ENCODE results near the gene SAFB.

SAFB gene

DNA sequence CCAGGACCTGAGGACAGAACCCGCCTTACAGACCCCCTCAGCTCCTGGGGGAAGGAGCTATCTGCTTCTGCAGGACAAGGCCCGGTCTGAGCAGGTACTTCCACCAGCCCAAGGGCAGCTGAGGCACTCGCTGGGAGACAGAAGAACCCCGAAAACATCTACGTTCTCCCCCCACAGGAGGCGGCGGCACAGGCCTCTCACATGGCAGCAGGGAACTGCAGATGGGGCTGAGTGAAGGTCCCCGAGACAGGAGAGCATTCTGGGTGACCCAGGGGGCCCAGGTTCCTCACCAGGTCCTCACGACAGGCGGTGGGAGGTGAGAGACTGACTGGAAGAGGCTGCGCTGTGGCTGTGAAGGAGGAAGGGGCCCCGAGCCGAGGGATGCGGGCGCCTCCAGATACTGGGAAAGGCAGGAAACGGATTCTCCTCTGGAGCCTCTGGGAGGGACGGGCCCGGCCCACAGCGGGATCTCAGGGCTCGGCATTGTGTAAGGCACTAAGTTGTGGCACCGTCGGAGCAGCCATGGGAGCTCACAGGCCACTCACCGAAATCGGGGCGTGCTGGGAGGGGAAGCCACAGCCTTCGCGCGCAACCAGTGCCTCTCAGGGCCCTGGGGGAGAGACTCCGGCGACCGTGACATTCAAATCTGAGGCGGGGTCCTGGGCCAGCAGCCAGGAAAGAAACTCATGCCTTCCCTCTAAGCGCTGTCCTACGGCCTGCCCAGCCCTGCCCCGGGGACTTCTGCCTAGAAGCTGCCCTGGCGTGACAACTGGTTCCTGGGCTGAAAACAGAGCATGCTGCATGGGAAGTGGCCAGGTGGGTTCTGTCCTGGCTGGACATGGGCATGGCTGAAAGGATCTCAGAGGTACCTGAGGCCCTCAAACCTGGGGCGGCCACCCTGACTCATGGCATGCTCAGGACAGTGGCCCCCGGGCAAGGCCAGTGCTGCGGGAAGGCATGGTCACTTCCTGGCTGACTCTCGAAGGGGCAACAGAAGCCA lies 81.2 kb downstream of the SAFB start:
- no peak for DNase-seq

DNA sequence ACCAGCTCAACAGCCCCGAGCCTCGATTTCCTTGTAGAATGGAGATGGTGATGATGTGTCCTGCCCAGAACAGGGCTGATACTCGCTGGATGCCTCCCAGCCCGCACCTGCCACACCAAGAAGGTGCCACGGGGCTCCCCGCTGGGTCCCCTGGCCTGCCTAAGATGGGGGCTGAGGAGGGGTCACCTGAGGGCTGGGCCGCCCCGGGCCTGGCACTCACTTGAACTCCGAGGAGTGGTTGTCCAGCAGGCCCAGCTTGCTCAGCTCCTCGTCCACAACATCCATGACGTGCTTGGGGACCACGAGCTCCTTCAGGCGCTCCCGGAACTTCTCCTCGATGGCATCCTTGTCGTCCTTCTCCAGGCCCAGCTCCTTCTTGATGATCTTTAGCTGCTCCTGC lies 82.7 kb downstream of the SAFB start:
- DNase-seq: no peak

DNA sequence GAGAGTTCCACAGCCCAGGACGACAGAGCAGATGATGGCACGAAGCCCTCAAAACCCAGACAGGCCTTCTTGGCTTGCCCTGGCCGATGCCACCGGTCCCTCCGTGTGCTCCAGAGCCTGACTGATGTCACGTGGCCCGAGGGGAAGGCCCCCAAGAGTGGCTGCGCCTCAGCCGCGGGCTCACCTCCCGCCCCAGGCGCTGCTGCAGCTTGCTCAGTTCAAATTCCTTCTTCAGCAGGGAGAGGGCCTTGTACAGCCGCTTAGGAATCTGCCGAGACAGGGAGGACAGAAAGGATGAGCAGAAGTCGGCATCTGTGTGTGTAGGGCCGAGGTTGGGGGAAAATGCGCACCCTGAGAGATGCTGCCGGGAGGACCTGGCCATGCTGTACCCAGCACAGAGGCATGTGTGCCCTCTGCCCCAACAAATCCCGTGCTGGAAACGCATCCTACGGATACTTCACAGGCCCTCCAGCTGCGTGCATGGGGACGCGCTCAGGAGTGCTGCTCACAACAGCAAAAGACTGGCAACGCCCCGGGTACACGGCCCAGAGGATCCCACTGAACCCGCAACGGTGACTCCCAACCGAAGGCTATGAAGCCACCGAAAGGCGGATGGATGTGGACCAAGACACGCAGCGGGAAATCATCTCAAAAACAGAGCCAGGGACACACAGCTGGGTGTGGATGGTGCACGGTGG lies 84.1 kb downstream of the SAFB start:
- no peak for DNase-seq

DNA sequence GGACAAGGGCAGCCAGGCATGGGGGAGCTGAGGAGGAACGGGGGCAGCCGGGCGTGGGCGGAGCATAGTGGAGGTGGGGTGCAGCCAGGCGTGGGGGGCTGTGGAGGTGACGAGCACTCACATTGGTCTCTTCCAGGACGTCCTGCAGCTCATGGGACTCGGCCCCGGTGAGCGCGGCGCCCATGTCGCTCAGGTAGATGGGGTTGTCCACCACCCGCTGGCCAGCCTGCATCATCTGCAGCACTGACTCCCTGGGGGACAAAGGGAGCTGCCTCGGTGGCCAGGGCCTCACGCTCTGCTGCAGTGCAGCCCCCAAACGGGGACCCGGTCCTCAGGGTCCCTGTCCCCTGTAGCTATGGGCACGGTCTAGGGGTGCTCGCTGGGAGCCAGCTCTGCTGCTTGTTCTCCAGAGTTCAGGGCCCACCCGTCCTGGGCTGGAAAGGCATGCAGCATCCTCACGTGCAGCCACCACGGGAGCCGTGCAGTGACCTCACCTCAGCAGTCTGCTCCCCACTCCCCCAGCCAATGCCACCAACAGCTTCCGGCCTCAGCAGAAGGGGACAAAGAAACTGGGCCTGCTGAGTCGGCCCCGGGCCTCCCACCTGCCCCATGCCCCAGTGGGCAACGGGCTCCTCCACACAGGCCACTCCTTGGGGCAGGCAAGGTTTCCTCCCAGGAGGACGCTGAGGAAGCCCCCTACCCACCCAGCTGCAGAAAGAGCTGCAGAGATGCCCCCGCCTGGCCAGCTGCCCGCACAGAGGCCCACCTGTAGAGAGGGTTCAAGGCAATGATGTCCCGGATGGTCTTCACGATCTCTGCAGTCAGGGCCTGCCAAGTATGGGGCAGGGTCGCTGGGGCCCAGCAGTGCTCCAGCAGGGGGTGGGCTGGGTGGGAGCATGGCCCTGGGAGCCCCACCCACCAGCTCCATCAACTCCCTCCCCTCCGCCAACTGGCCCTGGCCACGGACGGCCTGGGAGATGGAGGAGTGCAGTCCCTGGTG lies 85.0 kb downstream of the SAFB start:
- no peak for DNase-seq

DNA sequence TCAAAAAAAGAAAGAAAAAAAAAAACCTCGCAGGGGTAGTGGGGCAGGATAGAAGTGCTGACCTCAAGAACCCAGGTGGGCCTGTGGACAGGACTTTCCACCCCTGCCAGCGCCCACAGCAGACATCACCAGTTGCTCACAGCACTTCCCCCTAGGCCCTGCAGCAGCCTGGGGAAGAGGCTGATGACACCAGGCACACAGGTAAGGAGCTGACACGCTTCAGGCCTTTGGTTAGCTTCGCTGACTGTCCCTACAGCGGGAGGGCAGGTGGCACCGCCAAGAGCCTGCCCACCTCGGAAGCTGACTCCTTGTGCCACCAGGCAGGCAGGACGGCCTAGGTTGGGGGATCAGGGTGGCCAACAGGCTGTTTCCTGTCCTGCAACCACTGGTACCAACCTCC lies 88.1 kb downstream of the SAFB start:
- DNase-seq: no peak

DNA sequence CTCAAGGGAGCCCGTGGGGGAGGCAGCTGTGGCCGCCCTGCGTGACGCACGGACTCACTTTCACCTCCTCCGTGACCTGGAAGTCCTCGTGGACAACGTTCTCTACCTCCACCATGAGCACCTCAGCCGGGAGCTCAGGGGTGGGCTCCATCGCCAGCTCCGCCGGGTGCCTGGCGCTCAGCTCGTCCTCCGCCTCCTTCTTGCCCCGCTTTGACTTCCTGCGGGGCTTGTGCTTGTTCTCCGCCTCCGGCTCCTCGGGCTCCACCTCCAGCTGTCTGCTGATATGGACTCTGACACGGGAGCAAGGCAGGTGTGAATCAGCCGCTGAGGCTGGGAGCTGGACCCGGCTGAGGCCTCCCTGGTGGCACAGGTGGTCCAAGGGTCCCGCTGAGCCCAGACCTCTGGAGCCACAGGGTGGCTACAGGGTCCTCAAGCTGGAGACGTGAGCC lies 88.9 kb downstream of the SAFB start:
- DNase-seq: no peak

DNA sequence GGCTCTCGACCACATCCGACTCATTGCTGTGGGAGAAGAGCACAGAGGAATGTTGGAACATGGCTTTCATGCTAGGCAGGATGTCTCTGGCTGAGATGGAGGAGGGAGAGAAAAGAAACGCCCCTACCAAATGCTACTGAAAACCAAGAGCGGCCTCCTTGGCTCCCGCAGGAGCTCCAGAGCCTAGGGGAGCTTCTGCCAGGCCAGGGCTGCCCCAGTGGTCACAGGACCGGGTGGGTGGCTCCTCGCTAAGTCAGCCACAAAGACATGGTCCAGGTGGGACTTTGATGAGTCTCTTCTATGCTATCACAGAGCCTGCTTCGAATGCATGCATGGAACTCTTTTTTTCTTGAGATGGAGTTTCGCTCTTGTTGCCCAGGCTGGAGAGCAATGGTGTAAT lies 90.3 kb downstream of the SAFB start:
- DNase-seq: no peak

DNA sequence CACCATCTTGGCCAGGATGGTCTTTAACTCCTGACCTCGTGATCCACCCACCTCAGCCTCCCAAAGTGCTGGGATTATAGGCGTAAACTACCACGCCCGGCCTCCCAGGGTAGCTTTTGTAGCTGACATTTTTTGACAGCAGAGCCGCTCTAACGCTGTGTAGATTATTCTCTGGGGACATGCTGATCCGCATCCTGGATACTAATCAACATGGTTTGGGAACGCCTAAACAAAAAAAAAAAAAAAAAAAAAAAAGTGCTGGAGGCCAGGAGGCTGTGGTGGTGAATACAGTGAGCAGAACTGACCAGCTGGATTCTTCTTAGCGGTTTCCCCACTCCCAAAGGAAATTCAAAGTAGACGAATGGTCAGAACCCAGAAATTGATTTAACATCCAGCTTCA lies 91.9 kb downstream of the SAFB start:
- no peak for DNase-seq

DNA sequence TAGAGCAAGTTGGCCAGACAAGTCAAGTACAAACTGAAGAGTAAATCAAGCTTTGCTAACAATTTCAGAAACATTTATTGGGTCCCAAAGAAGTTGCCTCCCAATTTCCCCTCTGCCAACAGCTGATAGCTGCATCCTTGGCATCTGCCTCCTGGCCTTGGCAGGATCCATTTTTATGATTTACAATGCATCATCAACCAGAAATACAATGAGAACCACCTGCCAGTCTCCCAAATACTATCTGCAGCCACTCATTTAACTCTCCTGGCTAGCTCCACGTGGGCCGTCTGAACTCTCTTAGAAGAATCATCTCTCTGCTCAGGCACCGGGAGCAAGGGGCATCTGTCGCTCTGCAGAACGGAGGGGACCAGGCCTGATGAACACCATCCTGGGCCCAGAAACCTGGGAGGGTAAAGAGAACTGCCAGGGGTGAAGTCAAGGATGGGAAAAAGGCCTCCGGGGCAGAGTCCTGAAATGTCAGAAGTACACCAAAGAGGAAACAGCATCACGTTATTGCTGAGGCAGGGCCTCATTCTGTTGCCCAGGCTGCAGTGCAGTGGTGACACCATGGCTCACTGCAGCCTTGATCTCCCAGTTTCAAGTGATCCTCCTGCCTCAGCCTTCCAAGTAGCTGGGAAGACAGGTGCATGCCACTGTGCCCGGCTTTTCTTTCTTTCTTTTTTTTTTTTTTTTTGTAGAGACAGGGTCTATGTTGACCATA lies 94.5 kb downstream of the SAFB start:
- no peak for DNase-seq
